Tibial nerve (tissue), 4 donors: ENCODE measurements around the gene SP140. TPM values are rescaled to one million over a fixed set of nuclear protein-coding genes. Genes with fewer than 3 reads are reported as not detected.

ENCODE experiments used
- DNase-seq, 2 donors: peaks; one replicate each; pipeline ENCODE4 v3.0.0-alpha.2; 2019; ENCODE audit warnings: low spot score in 2 of 2
- H3K27ac ChIP-seq, 4 donors: fragments of 200-600 bp; sonication (generic) in 3 of 4; one replicate each; pipeline ENCODE4 v1.5.1; 2017 to 2019; ENCODE audit warnings: mild to moderate bottlenecking in 1 of 4
- H3K27me3 ChIP-seq, 2 donors: fragments of 200-600 bp; sonication (generic) in 1 of 2; one replicate each; pipeline versions ENCODE4 v1.5.1 to v1.6.0; 2017 to 2019
- H3K36me3 ChIP-seq, 3 donors: fragments of 200-600 bp; sonication (generic); one replicate each; pipeline ENCODE4 v1.5.1; 2018 to 2019
- H3K4me1 ChIP-seq, 4 donors: fragments of 200-600 bp; sonication (generic) in 3 of 4; one replicate each; pipeline ENCODE4 v1.5.1; 2017 to 2019
- H3K4me3 ChIP-seq, 4 donors: fragments of 200-600 bp; sonication (generic) in 3 of 4; one replicate each; pipeline ENCODE4 v1.5.1; 2017 to 2019; ENCODE audit warnings: mild to moderate bottlenecking in 1 of 4, moderate library complexity in 1 of 4
- H3K9me3 ChIP-seq, 4 donors: fragments of 200-600 bp; sonication (generic) in 3 of 4; one replicate each; pipeline ENCODE4 v1.5.1; 2017 to 2019
- CTCF ChIP-seq, 5 experiments: fragments of 200-600 bp in 3 of 5; fragments of 450-650 bp in 2 of 5; sonication (generic) in 3 of 5; IDR thresholded peaks; one replicate each; pipeline ENCODE4 v1.5.1; 2016 to 2019; ENCODE audit warnings: antibody characterized with exemption in 5 of 5, mild to moderate bottlenecking in 3 of 5, moderate library complexity in 2 of 5
- EP300 ChIP-seq, 2 donors: sonication (generic); formaldehyde crosslinking; IDR thresholded peaks; one replicate each; pipeline ENCODE4 v1.6.1; 2017; ENCODE audit warnings: antibody characterized with exemption in 2 of 2, mild to moderate bottlenecking in 1 of 2
- POLR2A ChIP-seq, 2 donors: fragments of 450-650 bp; IDR thresholded peaks; one replicate each; pipeline ENCODE4 v1.6.1; 2017; ENCODE audit warnings: antibody characterized with exemption in 2 of 2, mild to moderate bottlenecking in 2 of 2, moderate library complexity in 2 of 2
- WGBS, 2 donors: methylation state at CpG; one replicate each; pipeline ENCODE4 v1.1.5; 2018; 5-methylcytosine and 5-hydroxymethylcytosine counted together
- total RNA-seq, 4 donors: library from RNA; depleted of rRNA; stranded (reverse); fragments of >200 nt; gene quantifications; one replicate each; pipeline ENCODE4 v1.1.0, GENCODE V29; 2016

The SP140 gene
- total RNA-seq, 4 donors from 2014 or later, result 0.63 to 4.5 (median 1.4) TPM

GRCh38 chr2:230358305-230358704 lies 132.8 kb downstream of the SP140 start:
- TF ChIP-seq EP300 (IDR thresholded peaks at IDR 0.05) (no peak), POLR2A (IDR thresholded peaks at IDR 0.05) (no peak), CTCF (IDR thresholded peaks at IDR 0.05) (no peak)
- 93 to 95% methylated on average over 1 of the region's 1 CpG for WGBS, 2 donors
- Histone ChIP-seq H3K27ac (no peak overlapping the region), H3K36me3 (peaks cover 0 to 55% (median 0%) of the 10 kb centered on the region in 3 donors), H3K27me3 (no peaks in the 10 kb centered on the region), H3K4me3 (no peak overlapping the region), H3K4me1 (peaks cover 0 to 14% (median 5%) of the 10 kb centered on the region in 4 donors), H3K9me3 (peaks cover 0 to 3% (median 0%) of the 10 kb centered on the region in 4 donors)
- no peak for DNase-seq

GRCh38 chr2:230360028-230360427 lies 134.5 kb downstream of the SP140 start:
- 55 to 62% methylated on average over 1 of the region's 1 CpG for WGBS, 2 donors
- Histone ChIP-seq H3K4me3 (no peak overlapping the region), H3K27ac (no peak overlapping the region), H3K27me3 (no peaks in the 10 kb centered on the region), H3K9me3 (peaks cover 0 to 3% (median 0%) of the 10 kb centered on the region in 4 donors), H3K36me3 (peaks cover 0 to 73% (median 0%) of the 10 kb centered on the region in 3 donors), H3K4me1 (peaks cover 0 to 11% (median 5%) of the 10 kb centered on the region in 4 donors)
- TF ChIP-seq CTCF (IDR thresholded peaks at IDR 0.05), result no peak
- TF ChIP-seq POLR2A (IDR thresholded peaks at IDR 0.05), result no peak
- no peak for TF ChIP-seq EP300 (IDR thresholded peaks at IDR 0.05)
- no peak for DNase-seq

DNA sequence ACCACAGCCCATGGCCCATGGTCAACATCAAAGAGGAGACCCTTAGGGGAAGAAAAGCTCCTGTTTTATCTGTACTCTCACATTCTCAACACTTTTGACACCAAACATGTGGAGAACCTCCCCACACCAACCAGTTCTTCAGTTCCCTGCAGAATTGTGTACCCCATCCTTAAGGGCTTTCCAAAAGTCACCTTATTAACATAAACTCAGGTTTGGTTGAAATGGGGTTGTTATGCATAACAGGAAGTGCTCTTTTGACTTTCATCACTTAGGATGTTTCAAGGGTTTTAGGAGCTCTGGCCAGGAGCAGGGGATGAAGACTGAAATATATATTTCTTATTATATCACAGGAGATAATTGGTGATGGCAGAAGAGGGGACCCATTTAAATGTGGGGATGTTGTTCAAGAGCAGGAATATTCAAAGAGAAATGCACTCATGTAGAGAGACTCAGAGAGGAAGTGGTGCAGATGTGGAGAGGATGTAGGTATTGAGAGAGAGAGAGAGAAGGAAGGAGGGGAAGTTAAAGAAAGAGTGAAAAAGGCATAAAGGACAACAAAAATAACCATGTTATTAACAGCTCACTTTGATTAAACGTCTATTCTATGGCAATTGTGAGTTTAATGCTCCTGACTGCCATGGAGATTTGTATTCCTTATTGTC lies 136.6 kb downstream of the SP140 start:
- DNase-seq, result no peak
- Histone ChIP-seq H3K4me1 (no peaks in the 10 kb centered on the region), H3K9me3 (peaks cover 0 to 3% (median 0%) of the 10 kb centered on the region in 4 donors), H3K4me3 (no peak overlapping the region), H3K27me3 (no peaks in the 10 kb centered on the region), H3K36me3 (peaks cover 0 to 78% (median 0%) of the 10 kb centered on the region in 3 donors), H3K27ac (no peak overlapping the region)
- WGBS, 2 donors, result 43 to 60% methylated on average over 1 of the region's 1 CpG
- TF ChIP-seq CTCF (IDR thresholded peaks at IDR 0.05) (no peak), POLR2A (IDR thresholded peaks at IDR 0.05) (no peak), EP300 (IDR thresholded peaks at IDR 0.05) (no peak)

Other genes starting within 250 kb of the SP140 start
- gene SLC16A14, start 156.8 kb upstream of the SP140 start, total RNA-seq, result 10 to 100 TPM in 1 of 4 donors, 1 to 10 TPM in 3; 7.5 to 11.4 (median 9.1) TPM
- gene SP110, start 5.8 kb upstream of the SP140 start, total RNA-seq, result 10 to 100 TPM; 22.0 to 26.7 (median 23.8) TPM
- 10 to 100 TPM; 10.7 to 24.3 (median 12.9) TPM for gene SP140L, start 101.5 kb downstream of the SP140 start, total RNA-seq
- 100 to 1,000 TPM in 2 of 4 donors, 10 to 100 TPM in 2; 84.1 to 126 (median 108) TPM for gene SP100, start 190.5 kb downstream of the SP140 start, total RNA-seq